HepG2 (cell line): ENCODE data around the gene ALKBH5.

Experiments
- EZH2 ChIP-seq: conservative IDR thresholded peaks from 2 replicates; pipeline ENCODE4 v1.6.1; 2012; ENCODE audit warnings: mild to moderate bottlenecking, low read depth, low read length, moderate library complexity
- FOXM1 ChIP-seq: sonication (generic); formaldehyde crosslinking; IDR thresholded peaks from 2 replicates; pipeline ENCODE4 v1.5.0; 2020; ENCODE audit warnings: missing genetic modification reagents
- GABPA ChIP-seq, 2 experiments: IDR thresholded peaks; 2 replicates each; pipeline ENCODE4 v1.6.1; 2011 to 2016; ENCODE audit warnings: low read depth in 2 of 2, low read length in 1 of 2, missing biosample characterization in 1 of 2, missing genetic modification characterization in 1 of 2
- HMG20B ChIP-seq: conservative IDR thresholded peaks from 2 replicates; pipeline ENCODE4 v1.6.1; 2016; ENCODE audit warnings: missing genetic modification reagents, missing compliant biosample characterization
- NFE2L1 ChIP-seq: sonication (generic); formaldehyde crosslinking; IDR thresholded peaks from 2 replicates; pipeline ENCODE4 v1.4.0; 2020; ENCODE audit warnings: missing genetic modification reagents, mild to moderate bottlenecking, borderline replicate concordance
- POLR2A ChIP-seq, 2 experiments: IDR thresholded peaks; 2 replicates each; pipeline ENCODE4 v1.6.1; 2011; ENCODE audit warnings: low read depth in 2 of 2, low read length in 2 of 2, mild to moderate bottlenecking in 1 of 2, moderate library complexity in 1 of 2; ENCODE audit not compliant: insufficient read depth in 1 of 2
- SP1 ChIP-seq, 2 experiments: fragments of 450-650 bp in 1 of 2; sonication (generic) in 1 of 2; formaldehyde crosslinking in 1 of 2; IDR thresholded peaks; 2 replicates each; pipeline versions ENCODE4 v1.4.0 to v1.6.1; 2016 to 2020; ENCODE audit warnings: missing genetic modification reagents in 1 of 2
- SRSF4 ChIP-seq: fragments of 200-400 bp; formaldehyde crosslinking; IDR thresholded peaks from one replicate; pipeline ENCODE4 v1.6.1; 2018; ENCODE audit warnings: mild to moderate bottlenecking, low read depth, low read length, moderate library complexity; ENCODE audit not compliant: poor library complexity, severe bottlenecking
- TARDBP ChIP-seq: sonication (generic); formaldehyde crosslinking; IDR thresholded peaks from 2 replicates; pipeline ENCODE4 v1.8.0; 2022; ENCODE audit warnings: mild to moderate bottlenecking, missing genetic modification reagents
- ZFP1 ChIP-seq: IDR thresholded peaks from 2 replicates; pipeline ENCODE4 v1.6.1; 2016
- ZNF430 ChIP-seq: sonication (generic); formaldehyde crosslinking; IDR thresholded peaks from 2 replicates; pipeline ENCODE4 v1.9.0; 2021; ENCODE audit warnings: mild to moderate bottlenecking, missing genetic modification reagents
- TF ChIP-seq, protein P1 (sequence below): sonication (generic); formaldehyde crosslinking; IDR thresholded peaks from 2 replicates; pipeline ENCODE4 v1.5.0; 2020; ENCODE audit warnings: mild to moderate bottlenecking, missing genetic modification reagents, moderate library complexity
- TF ChIP-seq, protein P2 (sequence below): sonication (generic); formaldehyde crosslinking; IDR thresholded peaks from 2 replicates; pipeline ENCODE4 v1.8.0; 2022; ENCODE audit warnings: missing genetic modification reagents, mild to moderate bottlenecking, moderate library complexity, borderline replicate concordance

DNA sequence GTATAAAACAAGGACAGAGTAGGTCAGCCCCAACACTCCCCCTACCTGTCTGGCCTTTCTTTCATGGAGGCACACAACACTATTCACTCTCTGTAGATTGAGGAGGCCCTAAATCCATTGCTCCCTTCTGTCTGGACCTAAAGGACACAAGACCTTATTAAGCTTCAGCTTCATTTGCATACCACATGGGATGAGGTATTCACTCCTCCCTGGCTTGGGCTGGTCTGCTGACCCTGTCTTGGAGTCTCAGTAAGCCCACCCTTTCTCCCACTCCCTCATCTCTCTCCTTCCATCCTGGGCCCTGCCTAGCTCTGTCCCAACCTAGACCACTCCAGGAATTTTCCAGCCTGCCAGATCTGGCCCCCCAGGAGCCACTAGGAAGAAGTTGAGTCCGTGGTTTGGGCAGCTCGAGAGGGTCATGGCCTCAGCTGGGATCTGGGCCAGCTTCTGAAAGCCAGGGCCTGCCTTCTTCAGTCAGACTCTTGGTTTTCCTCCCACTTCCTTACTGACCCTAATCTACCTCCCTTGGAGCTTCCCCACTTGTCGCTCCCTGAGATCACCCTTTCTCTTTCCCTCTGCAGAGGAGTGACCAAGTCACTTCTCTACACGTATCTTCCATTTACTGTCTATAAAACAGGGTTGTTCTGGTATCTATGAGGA lies 35.3 kb downstream of the ALKBH5 start:
- TF ChIP-seq, protein P1, sequence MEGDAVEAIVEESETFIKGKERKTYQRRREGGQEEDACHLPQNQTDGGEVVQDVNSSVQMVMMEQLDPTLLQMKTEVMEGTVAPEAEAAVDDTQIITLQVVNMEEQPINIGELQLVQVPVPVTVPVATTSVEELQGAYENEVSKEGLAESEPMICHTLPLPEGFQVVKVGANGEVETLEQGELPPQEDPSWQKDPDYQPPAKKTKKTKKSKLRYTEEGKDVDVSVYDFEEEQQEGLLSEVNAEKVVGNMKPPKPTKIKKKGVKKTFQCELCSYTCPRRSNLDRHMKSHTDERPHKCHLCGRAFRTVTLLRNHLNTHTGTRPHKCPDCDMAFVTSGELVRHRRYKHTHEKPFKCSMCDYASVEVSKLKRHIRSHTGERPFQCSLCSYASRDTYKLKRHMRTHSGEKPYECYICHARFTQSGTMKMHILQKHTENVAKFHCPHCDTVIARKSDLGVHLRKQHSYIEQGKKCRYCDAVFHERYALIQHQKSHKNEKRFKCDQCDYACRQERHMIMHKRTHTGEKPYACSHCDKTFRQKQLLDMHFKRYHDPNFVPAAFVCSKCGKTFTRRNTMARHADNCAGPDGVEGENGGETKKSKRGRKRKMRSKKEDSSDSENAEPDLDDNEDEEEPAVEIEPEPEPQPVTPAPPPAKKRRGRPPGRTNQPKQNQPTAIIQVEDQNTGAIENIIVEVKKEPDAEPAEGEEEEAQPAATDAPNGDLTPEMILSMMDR (CRISPR knock-in tag), result no peak
- no peak for TF ChIP-seq FOXM1
- no peak for TF ChIP-seq EZH2
- no peak for TF ChIP-seq SRSF4
- TF ChIP-seq ZNF430, result no peak
- TF ChIP-seq, protein P2, sequence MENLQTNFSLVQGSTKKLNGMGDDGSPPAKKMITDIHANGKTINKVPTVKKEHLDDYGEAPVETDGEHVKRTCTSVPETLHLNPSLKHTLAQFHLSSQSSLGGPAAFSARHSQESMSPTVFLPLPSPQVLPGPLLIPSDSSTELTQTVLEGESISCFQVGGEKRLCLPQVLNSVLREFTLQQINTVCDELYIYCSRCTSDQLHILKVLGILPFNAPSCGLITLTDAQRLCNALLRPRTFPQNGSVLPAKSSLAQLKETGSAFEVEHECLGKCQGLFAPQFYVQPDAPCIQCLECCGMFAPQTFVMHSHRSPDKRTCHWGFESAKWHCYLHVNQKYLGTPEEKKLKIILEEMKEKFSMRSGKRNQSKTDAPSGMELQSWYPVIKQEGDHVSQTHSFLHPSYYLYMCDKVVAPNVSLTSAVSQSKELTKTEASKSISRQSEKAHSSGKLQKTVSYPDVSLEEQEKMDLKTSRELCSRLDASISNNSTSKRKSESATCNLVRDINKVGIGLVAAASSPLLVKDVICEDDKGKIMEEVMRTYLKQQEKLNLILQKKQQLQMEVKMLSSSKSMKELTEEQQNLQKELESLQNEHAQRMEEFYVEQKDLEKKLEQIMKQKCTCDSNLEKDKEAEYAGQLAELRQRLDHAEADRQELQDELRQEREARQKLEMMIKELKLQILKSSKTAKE (CRISPR knock-in tag), result no peak
- TF ChIP-seq TARDBP (CRISPR knock-in tag), result no peak
- no peak for TF ChIP-seq SP1 (IDR thresholded peaks at IDR 0.05)
- TF ChIP-seq SP1 (CRISPR knock-in tag; IDR thresholded peaks at IDR 0.05), result no peak
- no peak for TF ChIP-seq ZFP1 (CRISPR knock-in tag)
- no peak for TF ChIP-seq POLR2A (IDR thresholded peaks at IDR 0.05; ENCODE audit: insufficient read depth in 1 of 2, low read depth in 2 of 2, low read length in 2 of 2)
- no peak for TF ChIP-seq GABPA (IDR thresholded peaks at IDR 0.05; ENCODE audit: low read depth, low read length)
- no peak for TF ChIP-seq GABPA (CRISPR knock-in tag; IDR thresholded peaks at IDR 0.05; ENCODE audit: low read depth)
- no peak for TF ChIP-seq NFE2L1
- TF ChIP-seq HMG20B (CRISPR knock-in tag), result no peak
